ENCODE results near the gene ADAMTSL4.

DNA sequence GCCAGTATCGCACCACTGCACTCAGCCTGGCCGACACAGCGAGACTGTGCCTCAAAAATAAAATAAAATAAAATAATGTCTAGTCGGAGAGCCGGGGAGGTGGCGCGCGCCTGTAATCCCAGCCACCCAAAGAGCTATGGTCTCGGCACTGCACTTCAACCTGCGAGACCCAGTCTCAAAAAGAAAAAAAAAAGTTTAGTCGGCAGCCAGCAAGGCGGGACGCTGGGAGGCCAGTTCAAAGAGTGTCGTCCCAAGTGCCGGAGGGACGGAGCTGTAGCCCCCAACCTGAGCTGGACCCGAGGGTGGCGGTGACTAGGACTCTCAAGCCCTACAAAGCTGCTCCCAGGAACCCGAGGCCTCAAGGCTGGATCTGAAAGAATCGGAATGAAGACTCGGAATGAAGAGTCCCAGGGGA, 34.3 kb upstream of the ADAMTSL4 start:
- TF ChIP-seq, protein P1, sequence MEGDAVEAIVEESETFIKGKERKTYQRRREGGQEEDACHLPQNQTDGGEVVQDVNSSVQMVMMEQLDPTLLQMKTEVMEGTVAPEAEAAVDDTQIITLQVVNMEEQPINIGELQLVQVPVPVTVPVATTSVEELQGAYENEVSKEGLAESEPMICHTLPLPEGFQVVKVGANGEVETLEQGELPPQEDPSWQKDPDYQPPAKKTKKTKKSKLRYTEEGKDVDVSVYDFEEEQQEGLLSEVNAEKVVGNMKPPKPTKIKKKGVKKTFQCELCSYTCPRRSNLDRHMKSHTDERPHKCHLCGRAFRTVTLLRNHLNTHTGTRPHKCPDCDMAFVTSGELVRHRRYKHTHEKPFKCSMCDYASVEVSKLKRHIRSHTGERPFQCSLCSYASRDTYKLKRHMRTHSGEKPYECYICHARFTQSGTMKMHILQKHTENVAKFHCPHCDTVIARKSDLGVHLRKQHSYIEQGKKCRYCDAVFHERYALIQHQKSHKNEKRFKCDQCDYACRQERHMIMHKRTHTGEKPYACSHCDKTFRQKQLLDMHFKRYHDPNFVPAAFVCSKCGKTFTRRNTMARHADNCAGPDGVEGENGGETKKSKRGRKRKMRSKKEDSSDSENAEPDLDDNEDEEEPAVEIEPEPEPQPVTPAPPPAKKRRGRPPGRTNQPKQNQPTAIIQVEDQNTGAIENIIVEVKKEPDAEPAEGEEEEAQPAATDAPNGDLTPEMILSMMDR (IDR thresholded peaks at IDR 0.05) = no peak
- TF ChIP-seq POLR2A (IDR thresholded peaks at IDR 0.05) = no peak
